Epithelial cell of esophagus (primary cell): ENCODE data around the gene TNP1.

Source experiments
- DNase-seq: peaks from one replicate; pipeline ENCODE4 v3.0.0; 2010; ENCODE audit warnings: low read depth
- H3K4me3 ChIP-seq: 2 replicates; pipeline ENCODE4 v1.5.1; 2011; ENCODE audit warnings: mild to moderate bottlenecking, low read length, control low read depth
- TF ChIP-seq, protein P1 (sequence below): IDR thresholded peaks from 2 replicates; pipeline ENCODE4 v1.5.1; 2011; ENCODE audit warnings: low read depth, mild to moderate bottlenecking, low read length, control low read depth, inconsistent platforms; ENCODE audit not compliant: insufficient read depth; ENCODE audit errors: missing control alignments

The TNP1 gene

DNA sequence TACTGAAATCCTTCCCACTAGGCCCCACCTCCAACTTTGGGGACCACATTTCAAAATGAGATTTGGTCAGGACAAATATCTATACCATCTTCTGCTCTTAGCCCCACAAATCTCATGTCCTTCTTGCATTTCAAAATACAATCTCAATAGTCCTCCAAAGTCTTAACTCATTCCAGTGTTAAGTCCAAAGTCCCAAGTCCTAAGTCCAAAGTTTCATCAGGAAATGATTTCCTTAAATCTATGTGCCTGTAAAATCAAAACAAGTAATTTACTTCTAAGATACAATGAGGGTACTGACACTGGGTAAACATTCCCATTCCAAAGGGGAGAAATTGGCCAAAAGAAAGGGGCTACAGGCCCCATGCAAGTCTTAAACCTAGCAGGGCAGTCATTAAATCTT, 40.5 kb upstream of the TNP1 start:
- DNase-seq = no peak
- TF ChIP-seq, protein P1, sequence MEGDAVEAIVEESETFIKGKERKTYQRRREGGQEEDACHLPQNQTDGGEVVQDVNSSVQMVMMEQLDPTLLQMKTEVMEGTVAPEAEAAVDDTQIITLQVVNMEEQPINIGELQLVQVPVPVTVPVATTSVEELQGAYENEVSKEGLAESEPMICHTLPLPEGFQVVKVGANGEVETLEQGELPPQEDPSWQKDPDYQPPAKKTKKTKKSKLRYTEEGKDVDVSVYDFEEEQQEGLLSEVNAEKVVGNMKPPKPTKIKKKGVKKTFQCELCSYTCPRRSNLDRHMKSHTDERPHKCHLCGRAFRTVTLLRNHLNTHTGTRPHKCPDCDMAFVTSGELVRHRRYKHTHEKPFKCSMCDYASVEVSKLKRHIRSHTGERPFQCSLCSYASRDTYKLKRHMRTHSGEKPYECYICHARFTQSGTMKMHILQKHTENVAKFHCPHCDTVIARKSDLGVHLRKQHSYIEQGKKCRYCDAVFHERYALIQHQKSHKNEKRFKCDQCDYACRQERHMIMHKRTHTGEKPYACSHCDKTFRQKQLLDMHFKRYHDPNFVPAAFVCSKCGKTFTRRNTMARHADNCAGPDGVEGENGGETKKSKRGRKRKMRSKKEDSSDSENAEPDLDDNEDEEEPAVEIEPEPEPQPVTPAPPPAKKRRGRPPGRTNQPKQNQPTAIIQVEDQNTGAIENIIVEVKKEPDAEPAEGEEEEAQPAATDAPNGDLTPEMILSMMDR = no peak

DNA sequence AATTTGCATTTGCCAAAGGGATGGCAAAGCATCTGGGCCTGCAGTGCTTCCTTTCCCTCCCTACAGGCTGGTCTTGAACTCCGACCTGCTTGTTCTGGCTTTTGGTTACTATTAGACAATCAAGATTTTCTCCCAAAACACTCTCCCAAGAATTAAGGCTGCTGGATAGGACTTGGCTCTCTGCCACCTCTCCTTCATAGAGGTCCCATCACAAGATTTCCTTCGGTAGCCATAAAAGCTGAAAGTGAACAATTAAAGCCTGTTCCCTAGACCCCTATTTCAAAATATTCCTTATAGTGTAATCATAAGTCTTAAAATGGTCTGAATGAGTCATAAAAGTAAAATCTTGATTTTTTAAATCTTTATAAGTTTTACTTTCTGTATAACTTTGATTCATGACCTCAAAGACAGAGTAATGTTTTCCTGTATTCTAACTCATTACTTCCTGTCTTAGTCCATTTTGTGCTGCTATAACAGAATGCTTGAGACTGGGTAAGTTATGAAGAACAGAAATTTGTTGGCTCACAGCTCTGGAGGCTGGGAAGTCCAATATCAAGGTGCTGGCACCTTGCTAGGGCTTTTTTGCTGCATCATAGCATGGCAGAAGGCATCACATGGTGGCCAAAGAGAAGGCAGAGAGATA, 37.8 kb upstream of the TNP1 start:
- DNase-seq = no peak
- TF ChIP-seq, protein P1 = no peak
- no peak overlapping the region for H3K4me3 ChIP-seq

More for the DNA sequence above, 40.5 kb upstream of the TNP1 start:
- no peak overlapping the region for H3K4me3 ChIP-seq

DNA sequence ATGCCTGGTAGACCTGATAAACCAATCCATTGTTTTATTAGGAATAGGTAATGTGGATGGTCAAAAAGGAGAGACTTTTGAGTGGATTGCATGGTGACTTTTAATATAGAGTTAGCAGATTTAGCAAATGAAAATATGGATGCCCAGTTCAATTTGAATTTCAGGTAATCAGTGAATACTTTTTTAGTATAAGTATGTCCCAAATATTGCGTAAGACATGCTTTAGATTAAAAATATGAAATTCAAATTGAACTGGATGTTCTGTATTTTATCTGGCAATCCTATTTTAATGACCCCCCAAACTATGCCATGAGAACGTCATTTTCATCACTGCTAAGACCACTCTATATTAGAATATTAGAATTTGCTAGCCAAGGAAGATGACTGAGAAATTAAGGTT, 30.3 kb upstream of the TNP1 start:
- TF ChIP-seq, protein P1 = no peak
- no peak for DNase-seq
- no peak overlapping the region for H3K4me3 ChIP-seq

DNA sequence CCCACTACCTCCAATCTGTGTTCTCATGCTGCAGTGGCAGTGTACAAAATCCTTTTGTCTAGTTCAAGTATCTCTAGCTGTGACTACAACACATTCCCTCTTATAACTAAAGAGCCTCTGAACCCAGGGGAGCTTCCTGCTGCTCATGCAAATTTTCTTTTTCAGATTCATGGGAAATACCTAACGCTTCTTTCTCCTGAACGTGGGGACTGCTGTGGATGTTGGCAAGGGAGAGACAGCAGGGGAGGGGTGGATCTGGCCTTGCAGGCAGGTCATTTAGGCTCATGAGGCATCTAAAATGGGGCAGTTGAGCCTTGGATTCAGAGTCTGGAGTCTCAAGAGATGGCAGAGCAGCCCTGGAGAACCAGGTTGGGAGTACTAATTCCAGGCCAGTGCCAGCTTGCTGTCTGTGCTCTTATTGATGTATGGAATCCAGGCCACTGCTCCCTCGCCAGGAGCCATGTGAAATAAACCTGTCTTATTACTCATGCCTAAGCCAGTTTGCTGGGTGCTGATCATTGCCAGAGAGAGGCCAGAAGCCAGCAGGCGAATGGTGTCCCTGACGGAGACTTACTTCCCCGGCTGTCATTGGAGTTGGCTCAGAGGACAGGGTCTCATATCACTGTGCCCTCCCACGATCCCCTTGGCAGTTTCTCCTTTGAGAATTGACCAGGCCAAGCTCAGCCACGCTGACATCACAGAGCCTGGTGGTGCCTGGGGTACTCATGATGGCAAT, 29.2 kb upstream of the TNP1 start:
- TF ChIP-seq, protein P1 = no peak
- DNase-seq = peak; percentile 65
- no peak overlapping the region for H3K4me3 ChIP-seq

DNA sequence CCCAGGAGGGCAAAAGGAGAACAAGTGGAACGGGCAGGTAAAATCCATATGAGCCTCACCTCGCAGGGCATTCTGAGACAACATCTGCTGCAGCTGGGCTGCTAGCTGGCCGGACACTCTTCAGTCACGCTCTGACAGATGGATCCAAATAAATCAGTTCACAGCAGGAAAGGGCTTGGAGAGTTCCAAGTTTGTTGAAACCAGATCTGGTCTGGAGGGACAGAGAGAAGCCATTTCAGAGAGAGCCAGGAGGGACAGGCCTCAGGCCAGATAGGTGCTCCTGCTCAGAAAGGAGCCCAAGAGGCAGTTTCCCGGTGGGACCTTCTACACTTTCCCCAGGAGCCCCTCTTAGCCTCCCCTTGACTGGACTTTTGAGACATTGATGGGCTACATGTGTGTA, 28.2 kb upstream of the TNP1 start:
- no peak for DNase-seq
- H3K4me3 ChIP-seq = no peak overlapping the region
- TF ChIP-seq, protein P1 = no peak

DNA sequence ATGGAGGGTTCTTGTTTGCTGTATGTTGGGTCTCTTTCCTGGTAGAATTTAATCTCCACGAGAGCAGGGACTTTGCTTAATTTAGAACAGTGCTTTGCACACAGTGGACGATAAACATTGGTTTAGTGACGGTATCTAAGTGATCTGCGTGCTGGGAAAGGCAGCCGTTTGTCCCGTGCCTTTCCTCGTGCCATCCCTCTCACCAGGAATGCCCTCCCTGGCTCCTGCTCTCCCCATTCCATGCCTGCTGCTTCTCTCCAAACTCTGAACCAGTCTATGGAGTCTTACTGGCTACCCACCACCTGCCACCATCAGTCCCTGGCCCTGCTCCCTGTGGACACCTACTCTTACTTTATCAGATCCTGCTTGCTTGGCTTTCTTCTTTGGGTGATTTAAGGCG, 27.3 kb upstream of the TNP1 start:
- TF ChIP-seq, protein P1 = no peak
- no peak for DNase-seq
- no peak overlapping the region for H3K4me3 ChIP-seq
